ENCODE measurements around the gene USP36.

USP36 gene

DNA sequence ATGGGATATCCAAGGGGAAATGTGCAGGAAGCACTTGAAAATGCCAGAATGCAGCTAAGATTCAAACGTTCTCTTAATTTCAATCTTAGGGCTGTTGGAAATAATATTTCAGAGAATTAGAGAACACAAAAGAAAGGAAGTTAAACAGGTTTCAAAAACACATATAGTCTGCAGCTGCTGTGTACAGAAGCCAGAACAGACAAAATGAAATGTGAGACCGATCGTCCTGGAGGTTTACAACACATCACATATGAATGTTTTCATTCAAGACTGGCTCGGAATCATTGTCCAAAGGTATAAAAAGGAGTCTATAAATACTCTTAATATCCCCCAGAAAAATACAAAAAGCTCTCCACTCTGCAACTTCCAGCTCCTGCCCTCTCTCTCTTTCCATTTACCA lies 72.8 kb downstream of the USP36 start:
- FAIRE-seq, result no peak
- DNase-seq (ENCODE audit: insufficient read length, low spot score), result no peak
- TF ChIP-seq, protein P1, sequence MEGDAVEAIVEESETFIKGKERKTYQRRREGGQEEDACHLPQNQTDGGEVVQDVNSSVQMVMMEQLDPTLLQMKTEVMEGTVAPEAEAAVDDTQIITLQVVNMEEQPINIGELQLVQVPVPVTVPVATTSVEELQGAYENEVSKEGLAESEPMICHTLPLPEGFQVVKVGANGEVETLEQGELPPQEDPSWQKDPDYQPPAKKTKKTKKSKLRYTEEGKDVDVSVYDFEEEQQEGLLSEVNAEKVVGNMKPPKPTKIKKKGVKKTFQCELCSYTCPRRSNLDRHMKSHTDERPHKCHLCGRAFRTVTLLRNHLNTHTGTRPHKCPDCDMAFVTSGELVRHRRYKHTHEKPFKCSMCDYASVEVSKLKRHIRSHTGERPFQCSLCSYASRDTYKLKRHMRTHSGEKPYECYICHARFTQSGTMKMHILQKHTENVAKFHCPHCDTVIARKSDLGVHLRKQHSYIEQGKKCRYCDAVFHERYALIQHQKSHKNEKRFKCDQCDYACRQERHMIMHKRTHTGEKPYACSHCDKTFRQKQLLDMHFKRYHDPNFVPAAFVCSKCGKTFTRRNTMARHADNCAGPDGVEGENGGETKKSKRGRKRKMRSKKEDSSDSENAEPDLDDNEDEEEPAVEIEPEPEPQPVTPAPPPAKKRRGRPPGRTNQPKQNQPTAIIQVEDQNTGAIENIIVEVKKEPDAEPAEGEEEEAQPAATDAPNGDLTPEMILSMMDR (IDR thresholded peaks at IDR 0.05; ENCODE audit: insufficient read depth, missing control alignments), result no peak

DNA sequence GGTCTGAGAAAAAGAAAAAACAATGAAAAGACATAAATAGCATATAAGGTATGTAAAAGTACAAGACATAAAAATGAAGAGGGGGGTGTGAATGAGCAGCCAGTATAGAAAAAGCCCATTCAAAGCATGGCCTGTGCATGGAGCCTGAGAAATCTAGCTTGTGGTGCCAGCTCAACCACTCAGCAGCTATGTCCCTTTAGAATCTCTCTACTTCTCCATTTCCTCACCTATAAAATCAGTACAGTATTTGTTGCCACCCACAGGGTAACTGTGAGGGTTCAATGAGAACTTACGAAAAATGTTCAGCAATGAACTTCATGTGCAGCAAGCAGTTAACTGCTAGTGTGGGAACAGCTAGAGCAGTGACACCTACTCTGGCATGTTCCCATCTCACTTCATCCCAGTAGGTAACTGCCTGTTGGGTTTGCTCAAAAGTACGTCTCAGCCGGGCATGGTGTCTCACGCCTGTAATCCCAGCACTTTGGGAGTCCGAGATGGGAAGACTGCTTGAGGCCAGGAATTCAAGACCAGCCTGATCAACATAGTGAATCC lies 73.8 kb downstream of the USP36 start:
- DNase-seq (ENCODE audit: insufficient read length, low spot score) (no peak), FAIRE-seq (no peak)
- TF ChIP-seq, protein P1 (IDR thresholded peaks at IDR 0.05; ENCODE audit: insufficient read depth, missing control alignments), result no peak

DNA sequence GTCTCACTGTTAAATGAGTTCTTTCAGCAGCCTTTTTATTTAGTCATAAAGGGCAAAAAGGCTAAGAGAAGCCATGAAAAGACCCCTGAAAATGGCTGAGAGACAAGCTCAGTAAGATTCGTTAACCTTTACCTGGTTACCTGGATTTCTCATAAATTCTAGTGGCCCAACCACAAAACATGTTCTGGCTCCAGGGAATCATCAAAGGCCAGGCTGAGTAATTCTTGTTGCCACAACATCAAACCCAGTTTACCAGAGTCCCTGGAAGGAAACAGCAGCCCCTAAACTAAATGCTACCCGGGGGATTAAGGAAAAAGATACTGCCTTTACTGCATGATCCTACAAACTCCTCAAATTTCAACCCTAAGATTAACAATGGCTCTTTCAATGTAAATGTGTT lies 74.4 kb downstream of the USP36 start:
- TF ChIP-seq, protein P1 (IDR thresholded peaks at IDR 0.05; ENCODE audit: insufficient read depth, missing control alignments), result no peak
- DNase-seq (ENCODE audit: insufficient read length, low spot score) (no peak), FAIRE-seq (no peak)

DNA sequence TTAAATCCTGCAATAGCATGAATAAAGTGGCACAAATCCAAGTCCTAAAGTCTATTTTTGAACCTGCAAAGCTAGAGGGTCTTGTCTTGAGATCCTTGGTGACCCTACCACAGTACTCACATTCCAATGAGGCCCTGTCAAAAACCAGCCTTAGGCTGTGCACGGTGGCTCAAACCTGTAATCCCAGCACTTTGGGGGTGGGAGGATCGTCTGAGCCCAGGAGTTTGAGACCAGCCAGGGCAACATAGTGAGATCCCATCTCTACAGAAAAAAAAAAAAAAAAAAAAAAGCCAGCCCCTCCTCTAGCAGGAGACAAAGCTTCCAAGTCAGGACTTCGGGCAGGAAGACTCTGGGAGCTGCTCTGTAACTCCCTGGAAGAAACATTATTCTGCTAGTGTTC lies 74.8 kb downstream of the USP36 start:
- DNase-seq (ENCODE audit: insufficient read length, low spot score) (no peak), FAIRE-seq (no peak)
- TF ChIP-seq, protein P1 (IDR thresholded peaks at IDR 0.05; ENCODE audit: insufficient read depth, missing control alignments), result no peak

DNA sequence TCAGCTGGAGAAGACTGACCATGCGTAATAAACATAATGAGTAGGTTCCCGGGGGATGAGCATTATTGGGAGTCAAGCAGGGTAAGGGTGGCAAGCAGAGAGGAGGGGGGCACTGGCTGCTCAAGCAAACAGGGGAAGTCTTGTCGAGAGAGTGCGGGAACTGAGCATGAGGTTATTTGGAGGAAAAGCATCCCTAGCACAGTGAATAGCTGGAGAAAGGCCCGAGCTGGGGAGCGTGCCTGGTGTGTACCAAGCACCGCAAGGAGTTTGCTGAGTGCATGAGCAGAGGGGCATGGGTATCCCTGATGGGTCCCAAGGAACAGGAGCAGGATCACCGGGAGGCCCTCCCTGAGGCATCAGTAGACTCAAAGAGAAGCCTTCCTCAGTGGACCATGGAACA lies 75.7 kb downstream of the USP36 start:
- no peak for FAIRE-seq
- no peak for DNase-seq (ENCODE audit: insufficient read length, low spot score)
- TF ChIP-seq, protein P1 (IDR thresholded peaks at IDR 0.05; ENCODE audit: insufficient read depth, missing control alignments), result no peak

DNA sequence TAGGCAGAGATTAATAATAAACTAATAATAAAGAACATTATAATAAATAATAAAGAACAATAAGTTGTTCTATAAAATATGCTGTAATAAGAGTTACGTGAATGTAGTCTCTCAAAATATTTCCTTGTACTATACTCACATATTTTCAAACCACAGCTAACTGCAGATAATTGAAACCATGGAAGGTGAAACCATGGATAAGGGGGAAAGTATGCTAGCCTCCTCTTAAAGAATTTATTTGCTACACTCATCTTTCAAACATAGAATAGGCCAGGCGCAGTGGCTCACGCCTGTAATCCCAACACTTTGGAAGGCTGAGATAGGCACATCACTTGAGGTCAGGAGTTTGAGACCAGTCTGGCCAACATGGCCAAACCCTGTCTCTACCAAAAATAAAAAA lies 77.1 kb downstream of the USP36 start:
- no peak for FAIRE-seq
- no peak for DNase-seq (ENCODE audit: insufficient read length, low spot score)
- TF ChIP-seq, protein P1 (IDR thresholded peaks at IDR 0.05; ENCODE audit: insufficient read depth, missing control alignments), result no peak

DNA sequence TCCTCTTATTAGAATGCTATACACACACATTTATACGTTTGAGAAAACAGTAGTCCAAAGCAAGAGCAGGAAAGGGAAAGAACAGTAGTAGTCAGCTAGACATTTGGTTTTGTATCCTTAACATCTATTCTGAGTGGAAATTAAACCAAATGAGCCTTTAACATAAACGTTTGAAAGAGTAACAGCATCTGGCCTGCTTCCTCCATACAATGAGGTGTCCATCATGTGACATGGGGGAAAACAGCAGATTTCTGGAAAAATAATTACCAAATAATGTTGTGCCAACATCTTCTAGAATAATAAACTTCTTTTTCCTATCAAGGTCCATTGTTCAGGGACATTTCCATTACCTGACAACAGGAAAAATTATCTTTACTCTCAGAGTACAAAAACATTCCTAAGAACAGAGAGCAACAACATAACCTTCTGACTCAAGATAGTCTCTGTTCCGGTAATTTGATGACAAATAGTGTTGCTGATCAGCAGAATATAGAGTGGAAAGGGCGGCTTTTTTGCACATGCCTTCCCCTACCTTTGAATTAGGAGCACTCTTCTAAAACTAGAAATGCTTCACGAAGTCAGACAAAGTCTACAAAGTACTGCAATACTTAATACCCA lies 78.7 kb downstream of the USP36 start:
- FAIRE-seq, result no peak
- no peak for DNase-seq (ENCODE audit: insufficient read length, low spot score)
- TF ChIP-seq, protein P1 (IDR thresholded peaks at IDR 0.05; ENCODE audit: insufficient read depth, missing control alignments), result no peak

All from D721Med (cell line).